HUES64 (cell line): ENCODE results near the gene DPP7.

Experiments
- H3K27ac ChIP-seq: 2 replicates; pipeline ENCODE4 v1.7.0; 2013; ENCODE audit warnings: low read depth, low read length, inconsistent platforms
- H3K27me3 ChIP-seq: 2 replicates; pipeline ENCODE4 v1.6.1; 2013; ENCODE audit warnings: mild to moderate bottlenecking, low read length; ENCODE audit not compliant: insufficient read depth
- H3K36me3 ChIP-seq: 2 replicates; pipeline ENCODE4 v1.6.1; 2013; ENCODE audit warnings: mild to moderate bottlenecking, low read length; ENCODE audit not compliant: insufficient read depth
- H3K4me1 ChIP-seq: 2 replicates; pipeline ENCODE4 v1.6.1; 2013; ENCODE audit warnings: mild to moderate bottlenecking, low read length, moderate library complexity; ENCODE audit not compliant: insufficient read depth
- H3K4me3 ChIP-seq: 2 replicates; pipeline ENCODE4 v1.5.1; 2013; ENCODE audit warnings: mild to moderate bottlenecking, low read length, moderate library complexity
- H3K9ac ChIP-seq: 2 replicates; pipeline ENCODE4 v1.6.1; 2013; ENCODE audit warnings: mild to moderate bottlenecking, low read depth, low read length
- H3K9me3 ChIP-seq: 2 replicates; pipeline ENCODE4 v1.6.1; 2013; ENCODE audit warnings: low read depth, low read length; ENCODE audit not compliant: insufficient read depth
- WGBS: fragments of 150-250, 120-280 bp; methylation state at CpG from one replicate; pipeline ENCODE4 v1.1.7; 2013; ENCODE audit warnings: missing lambda C conversion rate; 5-methylcytosine and 5-hydroxymethylcytosine counted together

Gene DPP7

GRCh38 chr9:137157618-137158415, 43.3 kb upstream of the DPP7 start:
- H3K27me3 ChIP-seq: peaks cover 81% of the 10 kb centered on the region
- H3K9me3 ChIP-seq: no peaks in the 10 kb centered on the region
- H3K4me1 ChIP-seq: no peaks in the 10 kb centered on the region
- no peak overlapping the region for H3K27ac ChIP-seq
- no peak overlapping the region for H3K4me3 ChIP-seq
- H3K36me3 ChIP-seq: no peaks in the 10 kb centered on the region
- WGBS: 74% methylated on average over 19 of the region's 19 CpGs
- no peak overlapping the region for H3K9ac ChIP-seq

GRCh38 chr9:137156567-137157375, 42.2 kb upstream of the DPP7 start:
- Histone ChIP-seq H3K9ac (no peak overlapping the region), H3K9me3 (no peaks in the 10 kb centered on the region), H3K36me3 (no peaks in the 10 kb centered on the region), H3K27me3 (peaks cover 70% of the 10 kb centered on the region), H3K4me1 (no peaks in the 10 kb centered on the region), H3K27ac (no peak overlapping the region), H3K4me3 (peak overlapping the region; percentile 50)
- 56% methylated on average over 65 of the region's 65 CpGs for WGBS

- Histone ChIP-seq H3K9me3 (no peaks in the 10 kb centered on the region), H3K27ac (no peak overlapping the region), H3K36me3 (no peaks in the 10 kb centered on the region), H3K4me3 (no peak overlapping the region), H3K4me1 (no peaks in the 10 kb centered on the region), H3K27me3 (peaks cover 33% of the 10 kb centered on the region), H3K9ac (no peak overlapping the region)
- 89% methylated on average over 7 of the region's 7 CpGs for WGBS
Observed at GRCh38 chr9:137152844-137153405, 38.4 kb upstream of the DPP7 start.

GRCh38 chr9:137150617-137151457, 36.3 kb upstream of the DPP7 start:
- Histone ChIP-seq H3K9ac (no peak overlapping the region), H3K9me3 (no peaks in the 10 kb centered on the region), H3K4me1 (no peaks in the 10 kb centered on the region), H3K36me3 (no peaks in the 10 kb centered on the region), H3K27ac (no peak overlapping the region), H3K4me3 (no peak overlapping the region), H3K27me3 (peaks cover 25% of the 10 kb centered on the region)
- 80% methylated on average over 34 of the region's 34 CpGs for WGBS

GRCh38 chr9:137149942-137150616, 35.5 kb upstream of the DPP7 start:
- no peak overlapping the region for H3K27ac ChIP-seq
- H3K4me1 ChIP-seq: no peaks in the 10 kb centered on the region
- H3K9me3 ChIP-seq: no peaks in the 10 kb centered on the region
- no peak overlapping the region for H3K4me3 ChIP-seq
- peaks cover 20% of the 10 kb centered on the region for H3K27me3 ChIP-seq
- 86% methylated on average over 20 of the region's 20 CpGs for WGBS
- no peak overlapping the region for H3K9ac ChIP-seq
- H3K36me3 ChIP-seq: no peaks in the 10 kb centered on the region

GRCh38 chr9:137149363-137149762, 34.8 kb upstream of the DPP7 start:
- H3K9me3 ChIP-seq: no peaks in the 10 kb centered on the region
- no peak overlapping the region for H3K4me3 ChIP-seq
- WGBS: 85% methylated on average over 5 of the region's 5 CpGs
- H3K9ac ChIP-seq: no peak overlapping the region
- no peaks in the 10 kb centered on the region for H3K4me1 ChIP-seq
- H3K36me3 ChIP-seq: no peaks in the 10 kb centered on the region
- peaks cover 15% of the 10 kb centered on the region for H3K27me3 ChIP-seq
- no peak overlapping the region for H3K27ac ChIP-seq

GRCh38 chr9:137148661-137149060, 34.1 kb upstream of the DPP7 start:
- H3K9ac ChIP-seq: no peak overlapping the region
- H3K4me1 ChIP-seq: no peaks in the 10 kb centered on the region
- no peaks in the 10 kb centered on the region for H3K9me3 ChIP-seq
- WGBS: 87% methylated on average over 19 of the region's 19 CpGs
- H3K4me3 ChIP-seq: no peak overlapping the region
- H3K27me3 ChIP-seq: peaks cover 20% of the 10 kb centered on the region
- no peak overlapping the region for H3K27ac ChIP-seq
- H3K36me3 ChIP-seq: no peaks in the 10 kb centered on the region

- Histone ChIP-seq H3K4me1 (no peaks in the 10 kb centered on the region), H3K9me3 (no peaks in the 10 kb centered on the region), H3K4me3 (no peak overlapping the region), H3K27me3 (peaks cover 24% of the 10 kb centered on the region), H3K36me3 (no peaks in the 10 kb centered on the region), H3K27ac (no peak overlapping the region), H3K9ac (no peak overlapping the region)
- WGBS: 79% methylated on average over 27 of the region's 27 CpGs
Observed at GRCh38 chr9:137148242-137148641, 33.7 kb upstream of the DPP7 start.

GRCh38 chr9:137147793-137148160, 33.2 kb upstream of the DPP7 start:
- Histone ChIP-seq H3K4me3 (no peak overlapping the region), H3K9ac (no peak overlapping the region), H3K9me3 (no peaks in the 10 kb centered on the region), H3K4me1 (no peaks in the 10 kb centered on the region), H3K27ac (no peak overlapping the region), H3K36me3 (no peaks in the 10 kb centered on the region), H3K27me3 (peaks cover 29% of the 10 kb centered on the region)
- WGBS: 52% methylated on average over 23 of the region's 24 CpGs

GRCh38 chr9:137147091-137147792, 32.7 kb upstream of the DPP7 start:
- WGBS: 91% methylated on average over 26 of the region's 26 CpGs
- Histone ChIP-seq H3K9ac (no peak overlapping the region), H3K36me3 (no peaks in the 10 kb centered on the region), H3K27ac (no peak overlapping the region), H3K27me3 (peaks cover 34% of the 10 kb centered on the region), H3K9me3 (no peaks in the 10 kb centered on the region), H3K4me3 (no peak overlapping the region), H3K4me1 (no peaks in the 10 kb centered on the region)
